GM12878 (cell line): ENCODE measurements around the gene SGO1. TPM values are rescaled to one million over a fixed set of nuclear protein-coding genes. Genes with fewer than 3 reads are reported as not detected.

ENCODE experiments used
- CBFB ChIP-seq: IDR thresholded peaks from 2 replicates; pipeline ENCODE4 v1.6.1; 2016; ENCODE audit warnings: antibody characterized with exemption, low read depth
- EZH2 ChIP-seq: IDR thresholded peaks from 2 replicates; pipeline ENCODE4 v1.6.1; 2012; ENCODE audit warnings: low read depth, mild to moderate bottlenecking, control low read depth, inconsistent platforms, low read length, borderline replicate concordance; ENCODE audit not compliant: control insufficient read depth
- KLF5 ChIP-seq: fragments of 450-650 bp; IDR thresholded peaks from 2 replicates; pipeline ENCODE4 v1.6.1; 2014; ENCODE audit warnings: mild to moderate bottlenecking; ENCODE audit not compliant: partially characterized antibody
- MXI1 ChIP-seq: fragments of 150-350 bp; IDR thresholded peaks from 2 replicates; pipeline ENCODE4 v1.6.1; 2011; ENCODE audit warnings: low read depth, mild to moderate bottlenecking, inconsistent platforms, low read length, improper control_type of control experiment
- NRF1 ChIP-seq: conservative IDR thresholded peaks from 2 replicates; pipeline ENCODE4 v1.6.1; 2011; ENCODE audit warnings: mild to moderate bottlenecking, low read depth, low read length, improper control_type of control experiment
- RELA ChIP-seq: fragments of 450-650 bp; IDR thresholded peaks from 2 replicates; pipeline ENCODE4 v1.8.0; 2014; ENCODE audit warnings: borderline replicate concordance; ENCODE audit not compliant: partially characterized antibody
- SMARCA5 ChIP-seq: fragments of 450-650 bp; IDR thresholded peaks from 2 replicates; pipeline ENCODE4 v1.6.1; 2017; ENCODE audit warnings: mild to moderate bottlenecking
- ZNF207 ChIP-seq: fragments of 450-650 bp; IDR thresholded peaks from 2 replicates; pipeline ENCODE4 v1.6.1; 2014; ENCODE audit warnings: antibody characterized with exemption, mild to moderate bottlenecking, borderline replicate concordance
- polyA plus RNA-seq, 11 experiments: library from polyadenylated mRNA; depleted of rRNA in 4 of 11; unstranded in 6 of 11; stranded (reverse) in 5 of 11; fragments of >200 nt; fragmentation: Nextera tagmentation in 4 of 11; fragmentation: Illumina TruSeq in 1 of 11; extraction: Ambion mirVana in 4 of 11; extraction: Trizol in 1 of 11; gene quantifications; 1 replicate in 1 of 11; 2 replicates in 10 of 11; pipeline versions ENCODE4 v1.2.1 to v1.2.3, GENCODE V29; 2011 to 2016; ENCODE audit warnings: inconsistent platforms in 2 of 11, missing spikeins in 2 of 11, low read depth in 1 of 11
- total RNA-seq, 4 experiments: library from RNA; depleted of rRNA in 3 of 4; stranded (reverse); fragments of >200 nt in 3 of 4; fragmentation: Illumina TruSeq in 1 of 4; extraction: Trizol in 1 of 4; gene quantifications; 2 replicates each; pipeline versions ENCODE4 v1.2.1 to v1.2.3, GENCODE V29; 2013 to 2021
- TF ChIP-seq, protein P1 (sequence below): IDR thresholded peaks from 2 replicates; pipeline ENCODE4 v1.6.1; 2012; ENCODE audit warnings: low read length, inconsistent platforms
- TF ChIP-seq, protein P2 (sequence below): IDR thresholded peaks from 2 replicates; pipeline ENCODE4 v1.6.1; 2011; ENCODE audit warnings: borderline replicate concordance, low read depth, mild to moderate bottlenecking, moderate library complexity, low read length; ENCODE audit not compliant: insufficient read depth, poor library complexity, severe bottlenecking
- TF ChIP-seq, protein P3 (sequence below): fragments of 150-350 bp; IDR thresholded peaks from 2 replicates; pipeline ENCODE4 v1.6.1; 2016; ENCODE audit warnings: low read depth, low read length

Gene SGO1
- total and polyA plus RNA-seq, 10 of the 15 experiments (the other 5 are each of a cell fraction or from before 2014, with no cell fraction given), result 10.9 to 46.2 (median 17.6) TPM

DNA sequence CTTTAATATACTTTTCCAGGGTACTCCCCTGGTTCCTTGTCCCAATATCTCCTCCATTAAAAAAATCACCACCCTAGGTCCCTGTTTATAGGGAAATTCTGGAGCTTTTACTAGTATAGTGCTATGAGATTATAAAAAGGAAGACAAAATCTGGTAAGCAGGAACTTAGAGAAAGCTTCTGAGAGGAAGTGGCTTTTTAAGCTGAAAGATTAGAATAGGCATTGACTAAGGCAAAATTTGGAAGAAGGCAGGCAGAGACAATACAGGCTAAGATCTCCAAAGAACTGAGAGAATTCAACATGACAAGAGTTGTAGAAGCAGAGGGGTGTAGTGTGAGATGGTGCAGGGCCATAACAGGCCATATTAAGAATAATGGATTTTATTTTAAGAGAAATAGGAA is 25.8 kb downstream of the SGO1 start (continued):
- TF ChIP-seq RELA (no peak), CBFB (no peak), ZNF207 (no peak), NRF1 (no peak), MXI1 (no peak), KLF5 (no peak), EZH2 (no peak), SMARCA5 (no peak)
- TF ChIP-seq, protein P1, sequence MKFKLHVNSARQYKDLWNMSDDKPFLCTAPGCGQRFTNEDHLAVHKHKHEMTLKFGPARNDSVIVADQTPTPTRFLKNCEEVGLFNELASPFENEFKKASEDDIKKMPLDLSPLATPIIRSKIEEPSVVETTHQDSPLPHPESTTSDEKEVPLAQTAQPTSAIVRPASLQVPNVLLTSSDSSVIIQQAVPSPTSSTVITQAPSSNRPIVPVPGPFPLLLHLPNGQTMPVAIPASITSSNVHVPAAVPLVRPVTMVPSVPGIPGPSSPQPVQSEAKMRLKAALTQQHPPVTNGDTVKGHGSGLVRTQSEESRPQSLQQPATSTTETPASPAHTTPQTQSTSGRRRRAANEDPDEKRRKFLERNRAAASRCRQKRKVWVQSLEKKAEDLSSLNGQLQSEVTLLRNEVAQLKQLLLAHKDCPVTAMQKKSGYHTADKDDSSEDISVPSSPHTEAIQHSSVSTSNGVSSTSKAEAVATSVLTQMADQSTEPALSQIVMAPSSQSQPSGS, result no peak
- TF ChIP-seq, protein P2, sequence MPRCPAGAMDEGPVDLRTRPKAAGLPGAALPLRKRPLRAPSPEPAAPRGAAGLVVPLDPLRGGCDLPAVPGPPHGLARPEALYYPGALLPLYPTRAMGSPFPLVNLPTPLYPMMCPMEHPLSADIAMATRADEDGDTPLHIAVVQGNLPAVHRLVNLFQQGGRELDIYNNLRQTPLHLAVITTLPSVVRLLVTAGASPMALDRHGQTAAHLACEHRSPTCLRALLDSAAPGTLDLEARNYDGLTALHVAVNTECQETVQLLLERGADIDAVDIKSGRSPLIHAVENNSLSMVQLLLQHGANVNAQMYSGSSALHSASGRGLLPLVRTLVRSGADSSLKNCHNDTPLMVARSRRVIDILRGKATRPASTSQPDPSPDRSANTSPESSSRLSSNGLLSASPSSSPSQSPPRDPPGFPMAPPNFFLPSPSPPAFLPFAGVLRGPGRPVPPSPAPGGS, result no peak
- TF ChIP-seq, protein P3, sequence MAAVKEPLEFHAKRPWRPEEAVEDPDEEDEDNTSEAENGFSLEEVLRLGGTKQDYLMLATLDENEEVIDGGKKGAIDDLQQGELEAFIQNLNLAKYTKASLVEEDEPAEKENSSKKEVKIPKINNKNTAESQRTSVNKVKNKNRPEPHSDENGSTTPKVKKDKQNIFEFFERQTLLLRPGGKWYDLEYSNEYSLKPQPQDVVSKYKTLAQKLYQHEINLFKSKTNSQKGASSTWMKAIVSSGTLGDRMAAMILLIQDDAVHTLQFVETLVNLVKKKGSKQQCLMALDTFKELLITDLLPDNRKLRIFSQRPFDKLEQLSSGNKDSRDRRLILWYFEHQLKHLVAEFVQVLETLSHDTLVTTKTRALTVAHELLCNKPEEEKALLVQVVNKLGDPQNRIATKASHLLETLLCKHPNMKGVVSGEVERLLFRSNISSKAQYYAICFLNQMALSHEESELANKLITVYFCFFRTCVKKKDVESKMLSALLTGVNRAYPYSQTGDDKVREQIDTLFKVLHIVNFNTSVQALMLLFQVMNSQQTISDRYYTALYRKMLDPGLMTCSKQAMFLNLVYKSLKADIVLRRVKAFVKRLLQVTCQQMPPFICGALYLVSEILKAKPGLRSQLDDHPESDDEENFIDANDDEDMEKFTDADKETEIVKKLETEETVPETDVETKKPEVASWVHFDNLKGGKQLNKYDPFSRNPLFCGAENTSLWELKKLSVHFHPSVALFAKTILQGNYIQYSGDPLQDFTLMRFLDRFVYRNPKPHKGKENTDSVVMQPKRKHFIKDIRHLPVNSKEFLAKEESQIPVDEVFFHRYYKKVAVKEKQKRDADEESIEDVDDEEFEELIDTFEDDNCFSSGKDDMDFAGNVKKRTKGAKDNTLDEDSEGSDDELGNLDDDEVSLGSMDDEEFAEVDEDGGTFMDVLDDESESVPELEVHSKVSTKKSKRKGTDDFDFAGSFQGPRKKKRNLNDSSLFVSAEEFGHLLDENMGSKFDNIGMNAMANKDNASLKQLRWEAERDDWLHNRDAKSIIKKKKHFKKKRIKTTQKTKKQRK, result no peak
